ENCODE results near the gene GIPC2.

DNA sequence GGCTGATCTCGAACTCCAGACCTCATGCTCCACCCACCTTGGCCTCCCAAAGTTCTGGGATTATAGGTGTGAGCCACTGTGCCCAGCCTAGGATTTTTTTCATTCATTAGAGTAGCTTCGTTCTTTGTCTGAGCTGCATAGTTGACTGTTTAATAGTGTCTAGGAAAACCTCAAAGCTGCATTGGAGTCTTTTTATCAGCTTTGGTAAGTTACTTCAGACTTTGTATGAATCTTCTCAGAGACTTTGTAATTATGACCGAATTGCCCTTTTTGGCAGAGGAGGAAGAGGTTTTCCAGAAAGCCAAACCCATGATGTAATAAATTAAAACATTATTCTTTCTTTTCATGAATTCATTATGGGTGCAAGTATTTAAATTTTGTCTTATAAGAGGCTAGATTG lies 35.9 kb upstream of the GIPC2 start:
- TF ChIP-seq POLR2A (IDR thresholded peaks at IDR 0.05): no peak
- TF ChIP-seq, protein P1, sequence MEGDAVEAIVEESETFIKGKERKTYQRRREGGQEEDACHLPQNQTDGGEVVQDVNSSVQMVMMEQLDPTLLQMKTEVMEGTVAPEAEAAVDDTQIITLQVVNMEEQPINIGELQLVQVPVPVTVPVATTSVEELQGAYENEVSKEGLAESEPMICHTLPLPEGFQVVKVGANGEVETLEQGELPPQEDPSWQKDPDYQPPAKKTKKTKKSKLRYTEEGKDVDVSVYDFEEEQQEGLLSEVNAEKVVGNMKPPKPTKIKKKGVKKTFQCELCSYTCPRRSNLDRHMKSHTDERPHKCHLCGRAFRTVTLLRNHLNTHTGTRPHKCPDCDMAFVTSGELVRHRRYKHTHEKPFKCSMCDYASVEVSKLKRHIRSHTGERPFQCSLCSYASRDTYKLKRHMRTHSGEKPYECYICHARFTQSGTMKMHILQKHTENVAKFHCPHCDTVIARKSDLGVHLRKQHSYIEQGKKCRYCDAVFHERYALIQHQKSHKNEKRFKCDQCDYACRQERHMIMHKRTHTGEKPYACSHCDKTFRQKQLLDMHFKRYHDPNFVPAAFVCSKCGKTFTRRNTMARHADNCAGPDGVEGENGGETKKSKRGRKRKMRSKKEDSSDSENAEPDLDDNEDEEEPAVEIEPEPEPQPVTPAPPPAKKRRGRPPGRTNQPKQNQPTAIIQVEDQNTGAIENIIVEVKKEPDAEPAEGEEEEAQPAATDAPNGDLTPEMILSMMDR (IDR thresholded peaks at IDR 0.05): no peak
